Stimulated activated CD8-positive, alpha-beta memory T cell treated with anti-CD3 and anti-CD28 coated beads, Interleukin-15, amount 100 ng/mL, for 1 hour (primary cell): ENCODE data around the gene CAPN6.

Source experiments
- DNase-seq: peaks from one replicate; pipeline ENCODE4 v3.0.0-alpha.2; 2020; ENCODE audit warnings: low read depth

Gene CAPN6

GRCh38 chrX:111270339-111270738 is at the start of gene CAPN6:
CAPN6 (minus strand) TSS chrX:111270483; CDS start chrX:111263936, 6,547 bp downstream.
- no peak for DNase-seq

- no peak for DNase-seq
Measured at GRCh38 chrX:111319451-111319850, 49.2 kb upstream of the CAPN6 start.

DNA sequence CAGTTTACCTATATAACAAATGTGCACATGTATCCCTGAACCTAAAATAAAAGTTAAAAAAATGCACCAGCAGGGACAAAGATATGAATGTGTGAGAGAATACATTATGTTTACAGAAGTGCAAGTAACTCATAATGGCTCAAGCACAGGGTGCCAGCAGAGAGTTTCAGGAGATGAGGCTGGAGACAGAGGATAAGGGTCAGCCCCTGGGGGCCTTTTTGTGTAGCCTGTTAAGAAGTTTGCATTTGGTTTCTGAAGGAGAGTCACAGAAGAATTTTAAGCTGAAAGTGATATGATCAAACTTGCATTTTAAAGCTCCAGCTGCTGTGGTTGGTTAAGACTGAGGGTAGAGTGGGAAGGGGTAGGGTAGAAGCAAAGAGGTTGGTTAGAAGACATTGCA is 48.6 kb upstream of the CAPN6 start:
- DNase-seq: no peak

- no peak for DNase-seq
Measured at GRCh38 chrX:111309083-111309482, 38.8 kb upstream of the CAPN6 start.

DNA sequence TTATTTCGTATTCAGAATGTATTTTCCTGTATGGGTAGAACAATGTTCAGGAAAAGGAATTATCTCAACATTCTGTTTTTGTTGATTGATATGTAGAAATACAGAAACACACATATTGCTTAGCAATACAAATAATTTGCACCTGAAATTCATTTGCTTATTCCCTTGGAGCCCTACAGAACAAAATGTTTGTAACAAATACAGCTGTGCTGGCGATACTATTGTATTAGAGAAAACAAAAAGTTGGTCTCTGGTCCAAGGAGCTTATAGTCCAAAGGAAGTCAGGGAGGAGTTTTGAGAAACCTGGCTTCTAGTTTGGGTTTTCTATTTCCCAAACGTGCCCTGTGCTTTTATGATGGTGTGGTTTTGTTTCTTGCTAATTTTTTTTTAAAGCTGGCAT is 37.8 kb upstream of the CAPN6 start:
- DNase-seq: no peak

- DNase-seq: no peak
Measured at GRCh38 chrX:111302284-111302683, 32.0 kb upstream of the CAPN6 start.

GRCh38 chrX:111288841-111289240 is 18.6 kb upstream of the CAPN6 start:
- no peak for DNase-seq

DNA sequence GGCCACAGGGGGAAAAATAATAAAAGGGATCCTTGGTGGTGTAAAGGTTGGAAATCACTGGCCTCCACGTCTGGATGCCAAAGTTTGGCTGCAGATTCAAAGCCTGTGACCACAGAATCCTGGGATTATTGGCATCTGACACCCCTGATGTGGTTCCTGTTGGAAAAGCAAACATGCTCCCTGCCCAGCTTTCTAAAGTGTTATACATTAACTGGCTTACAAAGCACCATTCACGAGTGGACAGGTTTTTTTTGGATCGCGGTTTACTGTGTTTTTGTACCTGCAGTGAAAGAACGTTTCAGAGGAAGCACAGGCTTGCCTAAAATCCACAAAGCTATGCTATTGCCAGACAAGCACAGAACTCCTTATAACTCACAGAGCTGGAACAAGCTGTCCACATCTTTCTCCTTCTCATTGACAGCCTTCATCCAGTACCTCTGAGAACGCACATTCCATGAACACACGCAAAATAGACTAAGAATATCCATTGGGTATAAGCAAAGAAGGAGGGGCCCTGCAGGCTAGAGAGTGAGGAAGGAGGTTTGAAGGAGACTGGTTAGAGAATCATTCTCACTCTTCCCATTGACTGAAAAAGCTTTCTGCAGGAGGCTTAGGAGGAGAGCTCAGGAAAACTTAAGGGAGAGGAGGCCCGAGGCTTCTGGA is 14.5 kb upstream of the CAPN6 start:
- DNase-seq: no peak

- no peak for DNase-seq
Measured at GRCh38 chrX:111283446-111283845, 13.2 kb upstream of the CAPN6 start.

DNA sequence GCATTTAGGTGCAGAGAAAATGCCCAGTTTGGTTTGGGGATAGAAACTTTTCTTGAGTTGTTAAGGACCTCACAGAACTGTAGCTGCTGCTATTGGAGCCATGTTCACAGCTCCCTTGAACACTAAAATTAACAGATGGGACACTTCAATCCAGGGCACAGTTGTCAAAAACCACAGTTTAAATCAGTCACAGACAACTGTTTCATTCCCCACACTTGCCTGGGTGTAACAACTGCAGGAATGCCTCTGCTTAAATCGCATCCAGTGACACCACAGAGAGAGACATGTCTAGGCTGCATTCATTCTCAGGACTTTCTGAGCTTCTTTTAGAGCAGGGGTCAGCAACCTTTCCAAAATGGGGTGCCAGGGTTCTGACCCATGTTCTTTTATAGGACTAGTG is 12.7 kb upstream of the CAPN6 start:
- DNase-seq: no peak

DNA sequence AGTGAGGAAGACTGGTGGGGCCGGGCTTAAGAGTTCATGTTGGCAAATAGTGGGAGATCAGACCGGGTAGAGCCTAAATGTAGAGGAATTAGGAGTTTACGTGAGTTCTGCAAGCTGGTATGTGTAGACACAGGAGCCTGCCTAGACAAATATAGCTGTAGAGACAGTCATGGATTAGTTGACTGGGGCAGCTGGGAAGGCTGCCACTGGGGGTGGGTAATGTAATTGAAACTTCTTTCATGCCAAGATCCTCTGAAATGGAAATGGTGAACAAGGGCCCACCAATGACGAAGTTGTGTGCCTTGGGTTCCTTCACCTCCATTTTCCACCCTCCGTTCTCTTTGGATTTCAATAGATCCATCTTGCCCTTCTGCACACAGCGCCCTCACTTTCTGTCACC is 11.9 kb upstream of the CAPN6 start:
- DNase-seq: no peak

- no peak for DNase-seq
Measured at GRCh38 chrX:111268506-111268905, 1.8 kb downstream of the CAPN6 start.

DNA sequence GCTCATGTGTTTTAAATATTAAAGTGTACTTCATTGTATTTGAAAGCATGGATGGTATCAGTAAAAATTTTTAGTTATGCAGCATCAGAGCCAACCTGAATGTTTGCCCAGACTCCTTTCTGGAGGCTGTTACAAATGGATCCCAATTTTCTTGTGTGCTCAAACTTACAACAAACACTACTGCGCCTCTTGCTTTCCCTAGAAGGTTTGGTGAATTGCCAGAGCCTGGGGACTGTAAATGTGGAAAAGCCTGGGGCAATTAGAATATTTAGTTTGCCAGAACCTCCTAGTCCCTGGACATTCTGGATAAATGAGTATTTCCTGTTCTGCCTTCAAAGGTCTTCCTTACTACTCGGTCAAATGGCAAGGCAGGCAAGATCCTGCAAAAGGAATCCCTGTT is 4.8 kb downstream of the CAPN6 start:
- DNase-seq: no peak

- DNase-seq: no peak
Measured at GRCh38 chrX:111264385-111264784, 5.9 kb downstream of the CAPN6 start.

DNA sequence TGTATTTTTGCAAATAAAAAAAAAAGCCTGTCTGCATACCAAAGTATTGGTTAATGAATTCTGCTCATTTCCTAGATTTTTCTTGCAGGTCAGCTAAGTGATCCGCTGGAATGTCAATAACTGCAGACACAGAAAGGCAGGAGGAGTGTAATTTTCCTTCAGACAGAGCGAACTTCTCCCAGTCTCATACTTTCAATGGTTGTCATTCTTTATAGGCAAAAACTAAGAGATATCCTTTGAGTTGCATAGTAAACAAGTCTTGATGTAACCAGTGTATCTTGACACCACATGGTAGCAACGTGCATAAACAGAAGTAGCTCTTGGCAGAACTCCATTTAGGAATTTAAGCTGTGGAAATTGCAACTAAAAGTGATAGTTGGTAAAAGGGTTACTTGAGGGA is 8.2 kb downstream of the CAPN6 start:
- DNase-seq: no peak

DNA sequence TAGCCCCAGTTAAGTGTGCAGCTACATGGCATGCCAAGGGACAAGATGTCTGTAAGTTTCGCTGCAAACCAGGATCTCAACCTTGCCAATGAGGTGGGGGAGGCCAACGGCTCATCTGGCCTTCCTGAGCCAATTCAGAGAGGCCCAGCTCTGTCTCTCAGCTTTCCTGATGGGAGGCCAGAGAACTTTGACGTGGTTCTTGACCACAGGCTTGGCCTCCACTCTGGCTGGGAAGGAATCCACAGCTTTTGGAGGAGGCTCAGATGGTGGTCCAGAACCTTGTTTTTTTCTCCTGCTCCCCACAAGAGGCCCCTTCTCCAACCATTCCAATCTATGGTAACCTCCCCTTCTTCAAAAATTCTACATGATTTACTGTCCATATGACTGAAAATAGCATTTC is 9.8 kb downstream of the CAPN6 start:
- no peak for DNase-seq

DNA sequence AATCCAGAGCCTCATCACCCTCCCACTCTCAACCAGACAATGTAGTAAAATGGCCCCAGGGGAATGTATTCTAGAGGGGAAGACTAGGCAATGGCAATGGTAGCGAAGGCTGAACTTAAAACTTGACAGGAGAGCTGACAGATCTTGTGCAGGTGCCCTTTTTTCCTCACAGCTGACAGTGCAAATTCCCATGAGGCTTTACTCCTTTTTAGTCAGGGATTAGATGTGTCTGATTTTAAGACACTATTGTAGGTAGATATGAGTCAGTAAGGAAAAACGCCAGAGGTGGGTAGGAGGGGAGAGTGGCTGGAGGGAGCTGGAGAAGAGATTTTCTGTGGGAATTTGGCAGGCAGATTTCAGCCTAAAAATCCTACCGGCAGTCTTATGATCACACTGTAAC is 10.7 kb downstream of the CAPN6 start:
- no peak for DNase-seq

DNA sequence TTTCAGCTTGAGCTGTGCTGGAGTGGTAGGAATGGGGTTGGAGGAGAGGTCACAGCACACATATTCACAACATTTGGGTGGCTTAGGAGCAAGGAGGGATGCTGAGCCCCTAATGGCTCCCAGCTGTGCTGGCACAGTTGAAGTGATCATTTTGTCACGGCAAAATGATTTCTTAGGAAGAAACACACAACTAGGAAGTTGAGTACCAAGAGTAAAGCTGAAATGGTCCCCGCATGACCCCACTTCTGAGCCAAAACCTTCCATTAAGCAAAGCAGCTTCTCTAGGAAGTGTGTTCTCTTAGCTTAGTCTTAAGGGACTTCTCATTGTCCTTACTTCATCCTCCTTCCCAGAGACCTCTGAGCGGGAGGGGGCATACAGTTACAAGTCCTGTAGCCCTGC is 12.6 kb downstream of the CAPN6 start:
- no peak for DNase-seq

DNA sequence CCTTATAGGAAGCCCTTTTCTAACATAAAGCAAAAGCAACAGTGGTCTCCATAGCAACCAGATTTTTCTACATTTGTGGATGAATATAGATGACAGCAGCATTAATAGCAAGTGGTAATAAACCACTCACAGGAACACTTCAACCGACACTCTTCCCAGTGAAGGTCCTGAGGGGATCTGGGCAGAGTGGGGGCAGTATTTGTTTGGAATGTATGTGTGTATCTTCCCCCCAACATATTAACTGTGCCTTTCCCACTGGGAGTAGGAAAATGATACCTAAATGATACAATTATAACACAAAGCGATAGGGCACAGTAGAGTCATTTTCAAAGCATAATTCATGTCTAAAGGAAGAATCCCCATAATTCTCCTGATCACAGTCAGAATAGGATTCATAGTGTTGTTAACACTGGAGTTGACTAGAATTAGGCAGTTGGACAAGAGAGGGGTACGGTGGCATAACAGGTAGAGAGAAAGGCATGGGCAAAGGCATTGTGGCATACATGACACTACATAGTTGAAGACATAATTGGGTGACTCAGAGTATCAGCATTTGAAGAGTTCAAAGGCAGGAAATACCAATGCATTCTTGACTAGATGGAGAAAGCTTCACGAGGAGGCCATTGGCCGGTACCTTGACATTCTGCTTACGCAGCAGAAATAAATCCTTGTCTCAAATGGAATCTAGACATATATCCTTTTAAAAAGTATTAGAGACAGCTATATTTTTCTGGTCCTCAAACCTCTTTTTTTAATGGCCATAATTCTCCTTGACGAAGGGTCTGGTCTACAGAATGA is 15.2 kb downstream of the CAPN6 start:
- DNase-seq: no peak

- DNase-seq: no peak
Measured at GRCh38 chrX:111244235-111244750, 26.0 kb downstream of the CAPN6 start.

DNA sequence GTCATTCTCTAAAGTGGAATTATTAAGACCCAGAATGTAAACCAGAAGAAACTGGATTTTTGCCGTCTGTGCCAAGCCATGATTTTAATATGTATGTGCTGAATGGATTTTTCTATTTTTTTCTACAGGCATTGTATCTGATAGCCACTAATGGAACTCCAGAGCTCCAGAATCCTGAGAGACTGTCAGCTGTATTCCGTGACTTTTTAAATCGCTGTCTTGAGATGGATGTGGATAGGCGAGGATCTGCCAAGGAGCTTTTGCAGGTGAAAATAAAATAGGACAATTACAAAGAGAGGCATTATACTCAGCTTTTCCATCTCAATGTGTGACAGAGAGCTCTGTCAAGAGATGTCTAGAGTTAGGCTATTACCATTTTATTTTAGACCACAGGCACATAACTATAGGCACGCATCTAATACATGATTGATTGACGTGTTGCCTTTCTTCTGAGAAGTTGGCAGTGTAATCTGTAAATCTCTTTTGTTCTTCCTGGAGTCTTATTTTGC is 53.9 kb downstream of the CAPN6 start:
- DNase-seq: no peak

GRCh38 chrX:111207851-111208250 is 62.4 kb downstream of the CAPN6 start:
- no peak for DNase-seq

- DNase-seq: no peak
Measured at GRCh38 chrX:111200327-111200726, 70.0 kb downstream of the CAPN6 start.
